Measurements from ENCODE around the gene ESRRG.

DNA sequence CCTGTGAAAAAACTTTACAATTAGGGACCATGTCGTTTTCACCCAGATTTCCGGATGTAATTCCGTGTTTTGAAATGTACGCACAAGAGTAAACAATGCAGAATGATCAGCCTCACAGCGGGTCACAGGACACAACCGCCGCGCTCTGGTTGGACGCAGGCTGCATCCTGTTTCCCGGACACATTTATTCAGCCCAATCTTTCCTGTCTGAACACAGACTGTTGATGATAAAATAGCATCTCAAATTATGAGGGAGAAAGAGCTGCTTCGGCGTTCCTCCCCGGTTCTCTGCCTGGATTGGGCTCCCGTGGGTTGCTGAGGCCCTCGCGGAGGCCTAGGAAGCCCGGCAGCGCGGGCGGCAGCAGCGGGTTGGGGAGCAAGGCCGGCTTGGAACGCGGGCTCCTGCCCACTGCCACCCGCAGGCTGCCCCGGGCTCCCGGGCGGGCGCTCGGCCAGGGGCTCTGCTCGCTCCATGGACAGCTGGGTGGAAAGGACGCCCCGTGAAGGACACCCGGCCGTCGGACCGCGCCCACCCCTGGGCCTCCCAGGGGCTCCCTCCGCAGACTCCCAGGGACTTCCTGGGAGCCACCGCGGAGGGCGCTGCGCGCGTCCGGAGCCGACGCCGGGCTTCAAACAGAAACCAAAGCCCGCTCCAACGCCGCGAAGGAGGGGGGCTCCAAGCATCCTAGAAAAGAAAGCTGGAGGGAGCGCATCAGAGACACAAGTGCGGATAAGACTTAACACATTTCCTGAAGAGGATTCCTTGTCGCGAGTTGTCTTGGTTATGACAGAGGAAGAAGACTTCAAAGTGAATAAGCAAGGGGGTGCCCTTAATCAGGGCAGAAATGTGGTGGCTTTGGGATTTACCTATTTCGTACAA is 122.3 kb downstream of the ESRRG start:
- no peak for TF ChIP-seq EZH2 (IDR thresholded peaks at IDR 0.05; ENCODE audit: borderline replicate concordance, low read depth, low read length, severe bottlenecking)
- no peak for TF ChIP-seq CTCF (IDR thresholded peaks at IDR 0.05; ENCODE audit: borderline replicate concordance, extremely low read depth, low read length, poor library complexity, severe bottlenecking)

Data from DND-41 (cell line).